GM23248 (cell line): ENCODE results near the gene EFEMP1.

Experiments
- EZH2 ChIP-seq: fragments of 200-600 bp; sonication (generic); IDR thresholded peaks from 2 replicates; pipeline ENCODE4 v1.6.1; 2018; ENCODE audit warnings: antibody characterized with exemption, mild to moderate bottlenecking; ENCODE audit not compliant: insufficient read depth, poor library complexity, severe bottlenecking
- EZH2phosphoT487 ChIP-seq: fragments of 200-600 bp; sonication (generic); IDR thresholded peaks from 2 replicates; pipeline ENCODE4 v1.6.1; 2018; ENCODE audit warnings: antibody characterized with exemption, moderate library complexity, mild to moderate bottlenecking, low read depth; ENCODE audit not compliant: insufficient read depth

DNA sequence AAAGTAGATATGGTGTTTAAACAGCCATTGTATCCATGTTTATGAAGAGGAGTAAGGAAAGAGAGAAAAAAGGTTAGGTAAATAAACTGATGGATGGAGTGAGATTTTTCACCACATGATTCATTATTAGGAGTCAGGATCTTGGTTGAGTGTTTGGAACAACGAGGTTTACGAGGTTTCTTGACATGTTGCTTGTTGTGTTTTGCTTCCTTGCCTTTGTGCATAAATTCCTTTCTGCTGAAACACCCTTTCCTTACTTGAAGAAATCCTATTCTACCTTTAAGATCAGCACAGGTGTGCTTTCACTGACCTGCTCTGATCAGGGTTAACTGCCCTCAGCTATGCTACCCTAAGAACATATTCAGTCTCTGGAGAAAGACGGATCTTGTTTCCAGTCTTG, 66.6 kb downstream of the EFEMP1 start:
- TF ChIP-seq EZH2 (no peak), EZH2phosphoT487 (no peak)
